ENCODE measurements around the gene SUSD3.

The SUSD3 gene

DNA sequence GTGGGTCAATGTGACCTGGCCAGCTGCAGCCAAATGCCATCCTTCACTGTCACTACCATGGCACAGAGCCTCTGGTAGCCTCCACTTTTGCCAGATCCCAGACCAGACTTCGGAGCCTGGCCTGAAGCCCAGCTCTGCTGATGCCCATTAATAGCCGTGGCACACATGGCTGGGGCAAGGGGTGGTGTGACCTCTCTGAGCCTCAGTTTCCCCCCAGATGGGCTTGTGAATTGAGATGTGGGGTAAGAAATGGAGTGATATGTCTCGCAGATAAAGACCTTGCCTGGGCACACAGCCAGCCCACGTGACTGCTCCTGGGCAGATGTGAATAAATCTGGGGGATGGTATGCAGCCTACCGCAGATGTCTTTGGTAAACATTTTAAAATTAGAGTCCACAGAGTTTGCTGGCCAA, 13.9 kb downstream of the SUSD3 start:
- DNase-seq (ENCODE audit: extremely low read depth in 1 of 2, low read depth in 1 of 2) = no peak

- no peak for DNase-seq (ENCODE audit: extremely low read depth in 1 of 2, low read depth in 1 of 2)
Measured at GRCh38 chr9:93076101-93076791, 17.7 kb downstream of the SUSD3 start.

DNA sequence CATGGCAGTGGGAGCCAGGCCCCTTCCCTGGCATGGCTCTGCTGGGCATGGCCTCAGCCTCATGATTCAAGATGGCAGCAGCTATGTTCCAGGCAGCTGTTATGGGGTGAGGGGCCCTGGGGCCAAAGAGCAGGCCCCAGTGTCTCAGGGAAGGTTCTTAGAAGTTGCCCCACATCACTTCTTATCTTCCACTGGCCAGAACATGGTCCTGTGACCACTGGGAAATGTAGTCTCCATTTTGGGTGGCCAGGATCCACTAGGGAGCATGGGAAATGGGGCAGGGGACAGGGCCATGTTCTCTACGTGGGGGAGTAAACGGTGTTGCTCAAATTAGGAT, 18.3 kb downstream of the SUSD3 start:
- no peak for DNase-seq (ENCODE audit: extremely low read depth in 1 of 2, low read depth in 1 of 2)

GRCh38 chr9:93077367-93077766, 18.9 kb downstream of the SUSD3 start:
- no peak for DNase-seq (ENCODE audit: extremely low read depth in 1 of 2, low read depth in 1 of 2)

DNA sequence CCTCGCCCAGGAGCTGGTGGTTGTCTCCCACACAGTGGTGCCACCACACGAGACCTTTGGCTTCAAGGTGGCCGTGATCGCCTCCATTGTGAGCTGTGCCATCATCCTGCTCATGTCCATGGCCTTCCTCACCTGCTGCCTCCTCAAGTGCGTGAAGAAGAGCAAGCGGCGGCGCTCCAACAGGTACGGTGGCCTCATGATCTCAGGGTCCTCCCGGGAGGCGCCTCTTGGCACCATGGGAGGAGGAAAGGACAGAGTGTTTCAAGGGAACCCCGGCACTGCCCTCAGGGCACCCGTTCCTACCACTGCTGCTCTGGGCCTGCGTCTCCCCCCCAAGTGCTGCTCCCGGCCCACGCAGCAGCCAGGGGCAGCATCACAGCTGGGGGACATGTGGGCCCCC, 19.3 kb downstream of the SUSD3 start:
- no peak for DNase-seq (ENCODE audit: extremely low read depth in 1 of 2, low read depth in 1 of 2)

GRCh38 chr9:93079371-93079770, 20.9 kb downstream of the SUSD3 start:
- no peak for DNase-seq (ENCODE audit: extremely low read depth in 1 of 2, low read depth in 1 of 2)

DNA sequence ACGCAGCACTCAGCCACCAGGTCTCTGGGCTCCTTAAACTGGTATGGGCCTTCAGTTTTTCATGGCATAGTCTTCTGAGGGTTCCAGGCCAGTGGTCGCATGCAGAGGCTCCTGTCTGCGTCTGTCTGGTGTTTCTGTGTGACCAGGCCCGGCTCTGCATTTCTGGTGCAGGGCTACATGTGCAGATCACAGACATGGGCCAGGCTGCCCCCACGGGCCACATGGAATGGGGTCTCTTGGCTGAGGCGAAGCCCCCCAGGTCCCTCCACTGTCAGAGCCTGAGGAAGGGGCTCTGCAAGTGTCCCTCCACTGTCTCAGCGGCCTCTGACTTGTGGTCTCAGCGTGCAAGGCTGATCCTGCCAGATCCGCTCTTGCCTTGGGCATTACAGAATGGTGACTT, 21.9 kb downstream of the SUSD3 start:
- no peak for DNase-seq (ENCODE audit: extremely low read depth in 1 of 2, low read depth in 1 of 2)

- no peak for DNase-seq (ENCODE audit: extremely low read depth in 1 of 2, low read depth in 1 of 2)
Measured at GRCh38 chr9:93081081-93081529, 22.6 kb downstream of the SUSD3 start.

GRCh38 chr9:93081931-93082330, 23.4 kb downstream of the SUSD3 start:
- no peak for DNase-seq (ENCODE audit: extremely low read depth in 1 of 2, low read depth in 1 of 2)

GRCh38 chr9:93082841-93083411, 24.4 kb downstream of the SUSD3 start:
- no peak for DNase-seq (ENCODE audit: extremely low read depth in 1 of 2, low read depth in 1 of 2)

DNA sequence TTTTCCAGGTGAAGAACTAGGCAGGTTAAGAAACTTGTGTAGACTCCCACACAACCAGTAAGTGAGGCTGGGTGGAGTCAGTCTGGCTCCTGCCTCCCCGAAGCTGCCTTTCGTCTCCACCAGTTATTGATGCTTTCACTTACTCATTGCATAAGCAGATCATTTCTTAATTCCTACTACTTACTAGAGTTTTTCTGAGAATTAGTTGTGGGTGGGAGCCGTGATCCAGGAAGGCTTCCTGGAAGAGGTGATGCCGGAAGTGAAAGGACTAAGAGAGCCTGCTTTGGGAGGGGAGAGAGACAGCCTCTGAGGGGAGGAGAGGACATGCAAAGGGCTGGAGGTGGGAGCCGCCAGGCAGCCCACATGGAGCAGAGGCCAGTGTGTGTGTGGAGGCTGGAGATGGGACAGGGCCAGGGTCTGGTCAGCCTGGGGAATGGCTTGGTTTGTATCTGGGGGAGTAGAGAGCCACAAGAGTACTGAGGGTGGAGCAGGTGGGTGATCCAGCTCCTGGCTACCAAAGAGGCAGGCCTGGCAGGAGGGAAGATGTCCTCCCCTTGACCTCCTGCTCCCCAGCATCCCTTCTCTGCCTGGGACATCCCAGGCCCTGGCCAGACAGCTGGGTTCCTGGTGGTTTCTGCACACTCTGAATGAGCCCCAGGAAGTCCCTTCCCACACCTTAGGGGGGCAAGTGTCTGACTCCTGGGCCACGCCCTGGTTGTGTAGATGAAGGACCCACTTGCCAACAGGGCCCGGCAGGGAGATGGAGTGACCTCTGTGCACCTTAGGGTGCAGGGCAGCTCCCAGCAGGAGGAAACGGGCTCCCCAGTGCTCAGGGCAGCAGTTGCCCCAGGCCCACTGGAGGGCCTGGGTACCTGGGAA, 25.3 kb downstream of the SUSD3 start:
- DNase-seq (ENCODE audit: extremely low read depth in 1 of 2, low read depth in 1 of 2) = peak in 1 of 2 donors; percentile 38

- no peak for DNase-seq (ENCODE audit: extremely low read depth in 1 of 2, low read depth in 1 of 2)
Measured at GRCh38 chr9:93084471-93084881, 26.0 kb downstream of the SUSD3 start.

GRCh38 chr9:93085676-93086075, 27.2 kb downstream of the SUSD3 start:
- DNase-seq (ENCODE audit: extremely low read depth in 1 of 2, low read depth in 1 of 2) = no peak

DNA sequence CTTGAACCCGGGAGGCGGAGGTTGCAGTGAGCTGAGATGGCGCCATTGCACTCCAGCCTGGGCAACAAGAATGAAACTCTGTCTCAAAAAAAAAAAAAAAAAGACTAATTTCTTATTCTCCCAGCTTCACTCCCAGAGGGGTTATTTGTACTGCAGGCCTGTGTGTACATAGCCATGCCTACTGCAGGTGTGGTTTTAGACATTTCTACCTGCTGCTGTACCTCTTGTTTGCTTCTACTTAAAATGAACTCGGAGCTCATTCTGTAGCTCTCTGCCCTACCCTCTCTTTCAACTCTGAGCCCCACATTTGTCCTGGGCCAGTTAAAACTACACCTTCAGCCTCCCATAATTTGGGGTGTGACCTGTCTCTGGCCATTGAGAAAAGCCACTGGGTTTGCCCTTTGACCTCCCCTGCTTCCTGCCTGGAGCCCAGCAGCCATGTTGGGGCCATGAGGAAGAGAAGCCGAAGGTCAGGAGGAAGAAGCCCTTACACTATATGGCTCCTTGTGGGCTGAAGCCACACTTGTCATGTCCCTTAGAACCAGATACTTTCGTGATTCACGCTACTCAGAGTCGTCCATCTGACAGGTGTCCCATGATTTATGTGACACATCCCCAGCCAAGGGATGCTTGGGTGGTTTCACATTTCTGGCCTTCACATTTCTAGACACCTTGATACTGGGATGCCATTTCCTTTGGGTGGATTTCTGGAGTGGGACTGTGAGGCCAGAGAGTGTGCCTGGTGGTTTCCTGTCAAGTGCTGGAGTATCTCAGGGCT, 28.1 kb downstream of the SUSD3 start:
- DNase-seq (ENCODE audit: extremely low read depth in 1 of 2, low read depth in 1 of 2) = no peak

DNA sequence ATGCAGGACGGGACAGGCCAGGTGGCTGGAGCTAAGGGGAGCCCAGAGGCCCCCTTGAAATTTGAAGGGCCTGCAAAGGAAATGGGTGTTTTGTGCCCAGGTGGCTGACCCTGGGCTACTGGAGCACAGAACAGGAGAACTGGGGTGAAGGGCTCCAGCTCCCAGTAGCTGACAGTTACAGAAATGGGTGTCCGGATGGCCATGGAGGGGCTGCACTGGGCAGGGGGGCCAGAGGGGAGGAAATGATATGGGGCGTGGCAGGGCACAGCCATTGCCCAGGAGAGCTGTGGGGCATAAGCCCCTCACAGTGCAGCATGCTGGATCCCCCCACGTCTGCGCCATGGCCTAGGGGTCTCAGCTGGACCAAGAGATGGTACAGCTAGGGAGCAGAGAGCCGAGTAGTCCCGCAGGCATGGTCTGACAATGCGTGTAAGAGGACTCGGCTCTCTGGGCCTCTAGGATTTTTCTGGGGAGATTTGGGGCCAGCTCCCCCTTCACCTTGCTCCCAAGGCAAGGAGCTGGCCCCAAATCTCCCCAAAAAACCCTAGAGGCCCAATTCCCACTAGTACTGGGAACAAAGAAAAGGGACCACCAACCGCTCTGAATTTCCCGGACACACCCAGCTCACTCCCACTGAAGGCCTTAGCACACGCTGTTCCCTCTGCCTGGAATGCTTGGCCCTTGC, 29.6 kb downstream of the SUSD3 start:
- no peak for DNase-seq (ENCODE audit: extremely low read depth in 1 of 2, low read depth in 1 of 2)

GRCh38 chr9:93088656-93089015, 30.1 kb downstream of the SUSD3 start:
- DNase-seq (ENCODE audit: extremely low read depth in 1 of 2, low read depth in 1 of 2) = no peak

DNA sequence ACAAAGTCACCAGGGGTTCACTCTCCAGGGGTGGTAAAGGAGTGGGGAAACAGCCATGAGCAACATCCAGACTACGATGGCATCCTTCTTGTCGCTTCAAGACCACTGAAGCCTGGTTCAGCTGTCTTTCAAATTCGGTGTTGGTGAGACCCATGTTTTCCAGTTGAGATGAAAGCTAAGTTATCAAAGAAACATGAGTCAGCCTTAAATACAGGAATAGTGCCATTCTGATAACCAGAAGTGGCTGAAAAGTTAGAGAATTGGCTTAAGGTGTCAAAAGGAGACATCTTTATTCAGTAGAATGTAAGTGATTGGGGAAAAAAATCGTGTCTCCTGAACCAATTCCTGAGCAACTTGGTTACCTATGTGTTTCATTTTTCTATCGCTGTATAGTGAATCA, 30.5 kb downstream of the SUSD3 start:
- no peak for DNase-seq (ENCODE audit: extremely low read depth in 1 of 2, low read depth in 1 of 2)

DNA sequence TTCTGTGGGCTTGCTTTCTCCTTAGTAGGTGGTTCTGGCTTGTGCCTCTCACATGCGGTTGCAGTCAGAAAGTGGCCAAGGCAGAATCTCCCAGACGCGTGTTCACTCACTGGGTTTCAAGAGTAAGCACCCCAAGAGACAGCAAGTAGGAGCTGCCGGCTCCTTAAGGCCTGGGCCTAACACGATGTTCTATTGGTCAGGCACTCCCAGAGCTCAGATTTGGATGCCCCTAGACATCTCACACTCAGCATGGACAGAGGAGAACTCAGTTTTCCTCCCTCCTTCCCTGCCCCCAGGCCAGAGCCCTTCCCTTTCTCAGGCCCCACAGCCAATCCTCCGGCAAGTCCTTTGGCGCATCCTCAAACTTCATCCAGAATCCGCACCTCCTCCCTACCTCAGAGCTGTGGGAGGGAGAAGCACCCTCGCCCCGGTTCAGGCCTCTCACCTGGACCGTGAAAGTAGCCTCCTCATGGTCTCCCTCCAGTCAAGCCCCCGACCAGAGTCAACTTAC, 31.0 kb downstream of the SUSD3 start:
- DNase-seq (ENCODE audit: extremely low read depth in 1 of 2, low read depth in 1 of 2) = no peak

DNA sequence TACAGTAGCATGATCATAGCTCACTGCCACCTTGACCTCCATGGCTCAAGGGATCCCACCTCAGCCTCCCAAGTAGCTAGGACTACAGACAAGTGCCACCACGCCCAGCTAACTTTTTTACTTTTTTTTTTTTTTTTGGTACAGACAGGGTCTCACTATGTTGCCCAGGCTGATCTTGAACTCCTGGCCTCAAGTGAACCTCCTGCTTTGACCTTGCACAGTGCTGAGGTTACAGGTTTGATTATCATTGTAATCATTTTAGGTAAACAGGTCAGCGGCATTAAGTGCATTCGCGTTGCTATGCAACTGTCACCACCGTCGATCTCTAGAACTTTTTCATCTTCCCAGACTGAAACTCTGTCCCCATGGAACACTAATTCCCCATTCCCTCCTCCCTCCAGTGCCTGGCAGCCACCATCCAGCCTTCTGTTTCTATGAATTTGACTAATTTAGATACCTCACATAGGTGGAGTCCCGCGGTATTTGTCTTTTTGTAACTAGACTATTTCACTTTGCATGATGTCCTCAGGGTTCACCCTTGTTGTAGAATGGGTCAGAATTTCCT, 31.7 kb downstream of the SUSD3 start:
- no peak for DNase-seq (ENCODE audit: extremely low read depth in 1 of 2, low read depth in 1 of 2)

- no peak for DNase-seq (ENCODE audit: extremely low read depth in 1 of 2, low read depth in 1 of 2)
Measured at GRCh38 chr9:93091056-93091452, 32.6 kb downstream of the SUSD3 start.

Data from stimulated activated CD8-positive, alpha-beta memory T cell treated with anti-CD3 and anti-CD28 coated beads, Interleukin-7, amount 100 ng/mL, for 48 hours (primary cell).